HepG2 (cell line): ENCODE results near the gene FRMD1. TPM values are rescaled to one million over a fixed set of nuclear protein-coding genes. Genes with fewer than 3 reads are reported as not detected.

Experiments used
- ATAC-seq: fragments of 200-7000 bp; cut with Tn5 transposase; 3 replicates; pipeline ENCODE4 v1.9.1; 2020; ENCODE audit warnings: mild to moderate bottlenecking, moderate library complexity
- BruUV-seq: library from RNA; stranded (reverse); fragments of 400-500 nt; replicated peaks from 2 replicates; lab custom pipeline; 2021; lab: Mats Ljungman, UMichigan
- CTCF ChIA-PET: fragments of 300-600 bp; formaldehyde crosslinking; extraction: SDS; loops from one replicate; lab custom pipeline; 2021; ENCODE audit warnings: low total read pairs, inconsistent platforms, low intra/inter-chr PET ratio; lab: Yijun Ruan, JAX
- POLR2A ChIA-PET: fragments of 350-600 bp; sonication (Branson Sonifier 250); formaldehyde crosslinking; loops from one replicate; lab custom pipeline; 2020; ENCODE audit warnings: antibody characterized with exemption, inconsistent platforms; lab: Yijun Ruan, JAX
- DNase-seq: peaks from one replicate; pipeline ENCODE4 v3.0.0-alpha.2; 2015; ENCODE audit warnings: low spot score
- FAIRE-seq: peaks from 3 replicates; lab custom pipeline; 2011; peaks lifted over from hg19 to GRCh38; lab: Jason Lieb, UNC
- H2AFZ ChIP-seq: one replicate; pipeline ENCODE4 v1.6.1; 2011; ENCODE audit warnings: low read length, inconsistent platforms
- H3K27ac ChIP-seq: fragments of 300-600 bp; 3 replicates; pipeline ENCODE4 v1.8.0; 2011; ENCODE audit warnings: mixed run types, mild to moderate bottlenecking, mixed read lengths, low read length, inconsistent platforms; ENCODE audit not compliant: insufficient read depth; ENCODE audit errors: extremely low read length
- H3K27me3 ChIP-seq, 2 experiments: fragments of 200-600 bp in 1 of 2; 2 replicates in 1 of 2; 3 replicates in 1 of 2; pipeline versions ENCODE4 v1.6.0 to v1.8.0; 2011; ENCODE audit warnings: low read length in 2 of 2, mild to moderate bottlenecking in 2 of 2, moderate library complexity in 2 of 2, inconsistent platforms in 1 of 2; ENCODE audit not compliant: insufficient read depth in 2 of 2, control insufficient read depth in 1 of 2
- H3K36me3 ChIP-seq, 2 experiments: fragments of 200-600 bp in 1 of 2; replicated peaks in 1 of 2; 2 replicates in 1 of 2; 3 replicates in 1 of 2; pipeline versions ENCODE4 v1.5.1 to v1.8.0; 2011; ENCODE audit warnings: low read length in 2 of 2, inconsistent platforms in 1 of 2; ENCODE audit not compliant: insufficient read depth in 2 of 2, control insufficient read depth in 1 of 2
- H3K4me1 ChIP-seq: 2 replicates; pipeline ENCODE4 v1.5.1; 2012; ENCODE audit warnings: low read length, inconsistent platforms; ENCODE audit not compliant: insufficient read depth
- H3K4me2 ChIP-seq: 2 replicates; pipeline ENCODE4 v1.6.0; 2011; ENCODE audit warnings: low read depth, low read length, inconsistent platforms
- H3K4me3 ChIP-seq, 3 experiments: fragments of 200-600 bp in 1 of 3; sonication (generic), shearing (Covaris generic) in 1 of 3; replicated peaks in 1 of 3; 2 replicates each; pipeline ENCODE4 v1.5.1; 2011 to 2016; ENCODE audit warnings: low read length in 3 of 3, inconsistent platforms in 2 of 3, low read depth in 2 of 3, mild to moderate bottlenecking in 2 of 3, control low read depth in 1 of 3, mixed read lengths in 1 of 3; ENCODE audit not compliant: insufficient read depth in 1 of 3
- H3K79me2 ChIP-seq: one replicate; pipeline ENCODE4 v1.6.1; 2011; ENCODE audit warnings: low read length, inconsistent platforms; ENCODE audit not compliant: insufficient read depth
- H3K9ac ChIP-seq: 2 replicates; pipeline ENCODE4 v1.6.0; 2011; ENCODE audit warnings: mild to moderate bottlenecking, low read depth, low read length, inconsistent platforms; ENCODE audit not compliant: insufficient read depth
- H3K9me3 ChIP-seq: 2 replicates; pipeline ENCODE4 v1.5.1; 2012; ENCODE audit warnings: mild to moderate bottlenecking, low read length
- H4K20me1 ChIP-seq: 2 replicates; pipeline ENCODE4 v1.6.0; 2011; ENCODE audit warnings: inconsistent platforms, mild to moderate bottlenecking, low read length, moderate library complexity; ENCODE audit not compliant: insufficient read depth
- SMARCE1 ChIP-seq: fragments of 450-650 bp; IDR thresholded peaks from 2 replicates; pipeline ENCODE4 v1.6.1; 2017; ENCODE audit warnings: borderline replicate concordance
- SRSF9 ChIP-seq: fragments of 200-400 bp; formaldehyde crosslinking; IDR thresholded peaks from 2 replicates; pipeline ENCODE4 v1.6.1; 2018; ENCODE audit warnings: borderline replicate concordance, mild to moderate bottlenecking, low read depth, low read length; ENCODE audit not compliant: insufficient read depth, poor library complexity, severe bottlenecking
- ZNF703 ChIP-seq: sonication (generic); formaldehyde crosslinking; IDR thresholded peaks from 2 replicates; pipeline ENCODE4 v1.5.1; 2020; ENCODE audit warnings: missing genetic modification reagents, mild to moderate bottlenecking, moderate library complexity, borderline replicate concordance
- ZSCAN22 ChIP-seq: sonication (generic); formaldehyde crosslinking; IDR thresholded peaks from 2 replicates; pipeline ENCODE4 v1.4.0; 2020; ENCODE audit warnings: mild to moderate bottlenecking, missing genetic modification reagents
- WGBS: methylation state at CpG from one replicate; pipeline ENCODE4 v1.1.6; 2017; ENCODE audit warnings: low lambda C conversion rate; 5-methylcytosine and 5-hydroxymethylcytosine counted together
- in situ Hi-C: cut with HindIII; loops from 2 replicates; pipeline ENCODE4 v1.10.0; 2017; ENCODE audit warnings: low pct_unique_long_range_greater_than_20kb; ENCODE audit not compliant: extremely low pct_ligation_motif_present
- intact Hi-C: fragments of 100-400 bp; cut with micrococcal nuclease; formaldehyde crosslinking; loops from one replicate; pipeline ENCODE4 v1.10.0; 2022; ENCODE audit not compliant: unreplicated experiment
- polyA plus RNA-seq, 8 experiments: library from polyadenylated mRNA; depleted of rRNA in 3 of 8; stranded (reverse) in 7 of 8; unstranded in 1 of 8; fragments of >200 nt; fragmentation: Illumina TruSeq in 4 of 8; extraction: Trizol in 4 of 8; gene quantifications; 2 replicates each; pipeline versions ENCODE4 v1.2.1 to v1.2.3, GENCODE V29; 2011 to 2016; ENCODE audit warnings: low read depth in 4 of 8, missing spikeins in 1 of 8, mixed read lengths in 1 of 8; ENCODE audit not compliant: insufficient read depth in 1 of 8
- total RNA-seq, 5 experiments: library from RNA; depleted of rRNA; stranded (reverse); fragments of >200 nt; fragmentation: Illumina TruSeq; extraction: Trizol; gene quantifications; 2 replicates each; pipeline ENCODE4 v1.2.3, GENCODE V29; 2016; ENCODE audit warnings: low read depth in 1 of 5
- TF ChIP-seq, protein P1 (sequence below): sonication (generic); formaldehyde crosslinking; IDR thresholded peaks from 2 replicates; pipeline ENCODE4 v1.4.0; 2020; ENCODE audit warnings: mild to moderate bottlenecking, low read depth, missing genetic modification reagents
- TF ChIP-seq, protein P2 (sequence below): sonication (generic); formaldehyde crosslinking; IDR thresholded peaks from one replicate; pipeline ENCODE4 v1.5.1; 2020; ENCODE audit warnings: mild to moderate bottlenecking, missing genetic modification reagents; ENCODE audit errors: not compliant biosample characterization

Gene FRMD1
- total and polyA plus RNA-seq, 2 of the 13 experiments (the other 11 are each of a cell fraction or from before 2014, with no cell fraction given): 0.01 TPM; not detected in 1

DNA sequence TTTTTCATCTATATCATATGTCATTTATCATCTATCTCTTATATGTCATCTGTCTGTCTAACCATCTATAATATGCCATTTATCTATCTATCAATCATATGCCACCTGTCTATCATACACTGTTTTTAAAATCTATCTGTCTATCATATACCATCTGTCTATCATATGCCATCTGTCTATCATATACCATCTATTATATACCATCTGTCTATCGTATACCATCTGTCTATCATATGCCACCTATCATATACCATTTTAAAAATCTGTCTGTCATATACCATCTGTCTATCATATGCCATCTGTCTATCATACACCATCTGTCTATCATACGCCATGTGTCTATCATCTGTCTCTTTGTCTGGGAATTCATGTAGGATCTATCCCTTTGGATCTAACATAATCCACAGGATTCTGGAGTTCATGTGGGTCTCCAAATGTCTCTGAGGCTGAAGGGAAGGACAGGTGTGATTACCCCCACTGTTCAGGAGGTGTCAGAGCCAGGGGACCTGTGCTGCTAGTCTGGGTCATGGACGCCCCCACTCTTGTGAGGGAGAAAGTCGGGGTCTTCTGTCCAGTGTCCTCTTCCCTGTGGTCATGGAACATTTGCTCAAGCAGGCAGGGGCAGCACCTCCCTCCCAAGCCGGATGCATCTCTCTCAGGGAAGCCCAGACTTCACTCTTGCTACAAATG lies 36.9 kb upstream of the FRMD1 start:
- H3K36me3 ChIP-seq: no peaks in the 10 kb centered on the region
- no peak overlapping the region for H3K9ac ChIP-seq
- 45% methylated on average over 5 of the region's 5 CpGs for WGBS
- no peak overlapping the region for H3K4me2 ChIP-seq
- H3K27me3 ChIP-seq: peaks cover 0 to 4% of the 10 kb centered on the region in 2 experiments; a peak in 1 of 5 replicates
- FAIRE-seq (no peak), DNase-seq (no peak), ATAC-seq (no peak)
- no TSS peak for BruUV-seq
- H3K4me3 ChIP-seq: no peak overlapping the region
- CTCF ChIA-PET: no interaction called here
- H2AFZ ChIP-seq: no peak overlapping the region
- H3K79me2 ChIP-seq: no peaks in the 10 kb centered on the region
- peaks cover 7% of the 10 kb centered on the region for H3K9me3 ChIP-seq
- in situ Hi-C loops: no loop called here
- POLR2A ChIA-PET: no interaction called here
- intact Hi-C loops: loop anchor here (5.0 kb wide), 1 partner anchor 209 kb away; no protein-coding TSS in a partner anchor
- peaks cover 14% of the 10 kb centered on the region for H3K4me1 ChIP-seq
- TF ChIP-seq SMARCE1 (no peak), ZSCAN22 (CRISPR knock-in tag) (peak; percentile 83)
- H4K20me1 ChIP-seq: no peaks in the 10 kb centered on the region
- H3K27ac ChIP-seq: no peak overlapping the region

DNA sequence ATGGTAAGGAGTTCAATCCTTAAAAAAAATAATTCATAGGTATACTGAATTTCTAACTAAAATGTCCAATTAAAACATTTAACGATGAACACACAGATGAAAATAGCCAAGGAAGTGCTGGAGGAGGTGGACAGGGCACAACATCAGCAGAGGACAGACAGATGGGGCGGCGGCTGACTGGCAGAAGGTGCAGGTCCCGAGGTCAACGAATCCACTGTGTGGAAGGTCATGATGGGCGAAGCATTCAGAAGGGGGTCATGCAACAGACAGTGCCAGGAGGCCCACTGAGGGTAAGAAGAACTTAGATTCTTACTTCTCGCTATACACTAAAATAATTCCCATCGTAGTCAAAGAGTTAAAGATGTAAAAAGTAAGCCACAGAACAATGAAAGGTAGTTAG lies 34.2 kb upstream of the FRMD1 start:
- H3K4me2 ChIP-seq: no peak overlapping the region
- 31% methylated on average over 8 of the region's 8 CpGs for WGBS
- no peak overlapping the region for H2AFZ ChIP-seq
- FAIRE-seq (no peak), ATAC-seq (no peak), DNase-seq (no peak)
- no peak overlapping the region for H3K4me3 ChIP-seq
- no TSS peak for BruUV-seq
- H3K9ac ChIP-seq: no peak overlapping the region
- CTCF ChIA-PET: no interaction called here
- no peaks in the 10 kb centered on the region for H3K79me2 ChIP-seq
- H4K20me1 ChIP-seq: no peaks in the 10 kb centered on the region
- H3K4me1 ChIP-seq: peaks cover 14% of the 10 kb centered on the region
- no peak overlapping the region for H3K27ac ChIP-seq
- in situ Hi-C loops: no loop called here
- peaks cover 0 to 10% of the 10 kb centered on the region in 2 experiments; a peak in 2 of 5 replicates for H3K27me3 ChIP-seq
- POLR2A ChIA-PET: no interaction called here
- intact Hi-C loops: no loop called here
- H3K9me3 ChIP-seq: peaks cover 7% of the 10 kb centered on the region
- H3K36me3 ChIP-seq: no peaks in the 10 kb centered on the region
- TF ChIP-seq, protein P1, sequence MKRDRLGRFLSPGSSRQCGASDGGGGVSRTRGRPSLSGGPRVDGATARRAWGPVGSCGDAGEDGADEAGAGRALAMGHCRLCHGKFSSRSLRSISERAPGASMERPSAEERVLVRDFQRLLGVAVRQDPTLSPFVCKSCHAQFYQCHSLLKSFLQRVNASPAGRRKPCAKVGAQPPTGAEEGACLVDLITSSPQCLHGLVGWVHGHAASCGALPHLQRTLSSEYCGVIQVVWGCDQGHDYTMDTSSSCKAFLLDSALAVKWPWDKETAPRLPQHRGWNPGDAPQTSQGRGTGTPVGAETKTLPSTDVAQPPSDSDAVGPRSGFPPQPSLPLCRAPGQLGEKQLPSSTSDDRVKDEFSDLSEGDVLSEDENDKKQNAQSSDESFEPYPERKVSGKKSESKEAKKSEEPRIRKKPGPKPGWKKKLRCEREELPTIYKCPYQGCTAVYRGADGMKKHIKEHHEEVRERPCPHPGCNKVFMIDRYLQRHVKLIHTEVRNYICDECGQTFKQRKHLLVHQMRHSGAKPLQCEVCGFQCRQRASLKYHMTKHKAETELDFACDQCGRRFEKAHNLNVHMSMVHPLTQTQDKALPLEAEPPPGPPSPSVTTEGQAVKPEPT (CRISPR knock-in tag): no peak
- no peak for TF ChIP-seq ZNF703 (CRISPR knock-in tag)
- TF ChIP-seq SRSF9: no peak
- TF ChIP-seq, protein P2, sequence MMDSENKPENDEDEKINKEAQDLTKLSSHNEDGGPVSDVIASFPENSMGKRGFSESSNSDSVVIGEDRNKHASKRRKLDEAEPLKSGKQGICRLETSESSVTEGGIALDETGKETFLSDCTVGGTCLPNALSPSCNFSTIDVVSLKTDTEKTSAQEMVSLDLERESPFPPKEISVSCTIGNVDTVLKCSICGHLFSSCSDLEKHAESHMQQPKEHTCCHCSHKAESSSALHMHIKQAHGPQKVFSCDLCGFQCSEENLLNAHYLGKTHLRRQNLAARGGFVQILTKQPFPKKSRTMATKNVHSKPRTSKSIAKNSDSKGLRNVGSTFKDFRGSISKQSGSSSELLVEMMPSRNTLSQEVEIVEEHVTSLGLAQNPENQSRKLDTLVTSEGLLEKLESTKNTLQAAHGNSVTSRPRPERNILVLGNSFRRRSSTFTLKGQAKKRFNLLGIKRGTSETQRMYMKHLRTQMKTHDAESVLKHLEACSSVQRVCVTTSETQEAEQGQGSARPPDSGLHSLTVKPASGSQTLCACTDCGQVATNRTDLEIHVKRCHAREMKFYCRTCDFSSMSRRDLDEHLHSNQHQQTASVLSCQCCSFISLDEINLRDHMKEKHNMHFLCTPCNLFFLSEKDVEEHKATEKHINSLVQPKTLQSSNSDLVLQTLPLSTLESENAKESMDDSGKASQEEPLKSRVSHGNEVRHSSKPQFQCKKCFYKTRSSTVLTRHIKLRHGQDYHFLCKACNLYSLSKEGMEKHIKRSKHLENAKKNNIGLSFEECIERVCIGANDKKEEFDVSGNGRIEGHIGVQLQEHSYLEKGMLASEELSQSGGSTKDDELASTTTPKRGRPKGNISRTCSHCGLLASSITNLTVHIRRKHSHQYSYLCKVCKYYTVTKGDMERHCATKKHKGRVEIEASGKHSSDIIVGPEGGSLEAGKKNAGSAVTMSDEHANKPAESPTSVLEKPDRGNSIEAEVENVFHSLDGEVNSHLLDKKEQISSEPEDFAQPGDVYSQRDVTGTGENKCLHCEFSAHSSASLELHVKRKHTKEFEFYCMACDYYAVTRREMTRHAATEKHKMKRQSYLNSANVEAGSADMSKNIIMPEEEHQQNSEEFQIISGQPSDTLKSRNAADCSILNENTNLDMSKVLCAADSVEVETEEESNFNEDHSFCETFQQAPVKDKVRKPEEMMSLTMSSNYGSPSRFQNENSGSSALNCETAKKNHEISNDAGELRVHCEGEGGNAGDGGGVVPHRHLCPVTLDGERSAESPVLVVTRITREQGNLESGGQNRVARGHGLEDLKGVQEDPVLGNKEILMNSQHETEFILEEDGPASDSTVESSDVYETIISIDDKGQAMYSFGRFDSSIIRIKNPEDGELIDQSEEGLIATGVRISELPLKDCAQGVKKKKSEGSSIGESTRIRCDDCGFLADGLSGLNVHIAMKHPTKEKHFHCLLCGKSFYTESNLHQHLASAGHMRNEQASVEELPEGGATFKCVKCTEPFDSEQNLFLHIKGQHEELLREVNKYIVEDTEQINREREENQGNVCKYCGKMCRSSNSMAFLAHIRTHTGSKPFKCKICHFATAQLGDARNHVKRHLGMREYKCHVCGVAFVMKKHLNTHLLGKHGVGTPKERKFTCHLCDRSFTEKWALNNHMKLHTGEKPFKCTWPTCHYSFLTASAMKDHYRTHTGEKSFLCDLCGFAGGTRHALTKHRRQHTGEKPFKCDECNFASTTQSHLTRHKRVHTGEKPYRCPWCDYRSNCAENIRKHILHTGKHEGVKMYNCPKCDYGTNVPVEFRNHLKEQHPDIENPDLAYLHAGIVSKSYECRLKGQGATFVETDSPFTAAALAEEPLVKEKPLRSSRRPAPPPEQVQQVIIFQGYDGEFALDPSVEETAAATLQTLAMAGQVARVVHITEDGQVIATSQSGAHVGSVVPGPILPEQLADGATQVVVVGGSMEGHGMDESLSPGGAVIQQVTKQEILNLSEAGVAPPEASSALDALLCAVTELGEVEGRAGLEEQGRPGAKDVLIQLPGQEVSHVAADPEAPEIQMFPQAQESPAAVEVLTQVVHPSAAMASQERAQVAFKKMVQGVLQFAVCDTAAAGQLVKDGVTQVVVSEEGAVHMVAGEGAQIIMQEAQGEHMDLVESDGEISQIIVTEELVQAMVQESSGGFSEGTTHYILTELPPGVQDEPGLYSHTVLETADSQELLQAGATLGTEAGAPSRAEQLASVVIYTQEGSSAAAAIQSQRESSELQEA (CRISPR knock-in tag): no peak
